Measurements from ENCODE around the gene KLHDC8A. TPM values are rescaled to one million over a fixed set of nuclear protein-coding genes. Genes with fewer than 3 reads are reported as not detected.

KLHDC8A gene
- total and polyA plus RNA-seq, 2 of the 13 experiments (the other 11 are each of a cell fraction or from before 2014, with no cell fraction given): not detected

- TF ChIP-seq DRAP1 (CRISPR knock-in tag; IDR thresholded peaks at IDR 0.05) (no peak), ZNF772 (CRISPR knock-in tag; IDR thresholded peaks at IDR 0.05) (no peak), IRF1 (CRISPR knock-in tag; IDR thresholded peaks at IDR 0.05; ENCODE audit: low read depth) (no peak), ARID2 (CRISPR knock-in tag; IDR thresholded peaks at IDR 0.05; ENCODE audit: borderline replicate concordance) (no peak), ZNF580 (CRISPR knock-in tag; IDR thresholded peaks at IDR 0.05; ENCODE audit: borderline replicate concordance, low read depth) (peak; percentile 71; the same call in 1 of the 2 replicates), HMGA1 (CRISPR knock-in tag; conservative IDR thresholded peaks at IDR 0.05) (no peak), ZXDC (CRISPR knock-in tag; IDR thresholded peaks at IDR 0.05) (no peak), ZNF441 (CRISPR knock-in tag; IDR thresholded peaks at IDR 0.05; ENCODE audit: borderline replicate concordance) (no peak), ZNF597 (CRISPR knock-in tag; IDR thresholded peaks at IDR 0.05) (no peak), HMGXB4 (CRISPR knock-in tag; IDR thresholded peaks at IDR 0.05; ENCODE audit: borderline replicate concordance in 1 of 2, low read depth in 1 of 2) (no peak), ZNF619 (CRISPR knock-in tag; IDR thresholded peaks at IDR 0.05) (no peak), MYNN (CRISPR knock-in tag; IDR thresholded peaks at IDR 0.05; ENCODE audit: low read depth) (no peak), ZBTB37 (CRISPR knock-in tag; IDR thresholded peaks at IDR 0.05) (0 out of 2 replicates have a peak, but pooled peaks have one; percentile 36), TRIM24 (CRISPR knock-in tag; IDR thresholded peaks at IDR 0.05) (no peak), TP53 (CRISPR knock-in tag; conservative IDR thresholded peaks at IDR 0.05) (no peak), EP300 (IDR thresholded peaks at IDR 0.05; ENCODE audit: low read depth in 2 of 2, low read length in 2 of 2) (peak; percentile 77 to 82), EP300 (CRISPR knock-in tag; IDR thresholded peaks at IDR 0.05; ENCODE audit: borderline replicate concordance) (peak; percentile 88), ZSCAN21 (CRISPR knock-in tag; IDR thresholded peaks at IDR 0.05; ENCODE audit: borderline replicate concordance) (peak; percentile 50; the same call in 1 of the 2 replicates)
Observed at GRCh38 chr1:205301205-205301821, 55.4 kb downstream of the KLHDC8A start (continued).

Measured in HepG2 (cell line).